Measurements from ENCODE around the gene ASXL1.

- no peak for TF ChIP-seq GATA2 (IDR thresholded peaks at IDR 0.05; ENCODE audit: low read depth, low read length)
- no peak for TF ChIP-seq GATA3 (IDR thresholded peaks at IDR 0.05; ENCODE audit: low read depth, low read length)
Measured at GRCh38 chr20:32453467-32454163, 95.5 kb downstream of the ASXL1 start.

Measured in SH-SY5Y (cell line).